ENCODE results near the gene SHMT2. TPM values are rescaled to one million over a fixed set of nuclear protein-coding genes. Genes with fewer than 3 reads are reported as not detected.

SHMT2 gene
- total and polyA plus RNA-seq, 2 of the 13 experiments (the other 11 are each of a cell fraction or from before 2014, with no cell fraction given): 181 to 393 TPM

- TF ChIP-seq ZBTB40 (IDR thresholded peaks at IDR 0.05) (no peak), ZBTB40 (CRISPR knock-in tag; IDR thresholded peaks at IDR 0.05) (no peak), NFKB2 (CRISPR knock-in tag; IDR thresholded peaks at IDR 0.05; ENCODE audit: borderline replicate concordance) (no peak), ZNF615 (CRISPR knock-in tag; IDR thresholded peaks at IDR 0.05; ENCODE audit: borderline replicate concordance) (no peak), ZNF207 (IDR thresholded peaks at IDR 0.05; ENCODE audit: borderline replicate concordance) (no peak), ZNF337 (CRISPR knock-in tag; IDR thresholded peaks at IDR 0.05; ENCODE audit: borderline replicate concordance, low read depth) (no peak), SP140L (CRISPR knock-in tag; IDR thresholded peaks at IDR 0.05; ENCODE audit: borderline replicate concordance) (no peak), ZNF816 (CRISPR knock-in tag; IDR thresholded peaks at IDR 0.05; ENCODE audit: borderline replicate concordance) (no peak), RARG (CRISPR knock-in tag; IDR thresholded peaks at IDR 0.05; ENCODE audit: low read depth) (no peak), ZBTB7A (CRISPR knock-in tag; IDR thresholded peaks at IDR 0.05) (no peak), MBNL3 (CRISPR knock-in tag; conservative IDR thresholded peaks at IDR 0.05) (no peak), ZNF775 (CRISPR knock-in tag; IDR thresholded peaks at IDR 0.05; ENCODE audit: borderline replicate concordance) (no peak), ARID2 (CRISPR knock-in tag; IDR thresholded peaks at IDR 0.05; ENCODE audit: borderline replicate concordance) (no peak), ZNF703 (CRISPR knock-in tag; IDR thresholded peaks at IDR 0.05; ENCODE audit: borderline replicate concordance) (no peak), ZNF879 (CRISPR knock-in tag; IDR thresholded peaks at IDR 0.05) (no peak), TCF7 (IDR thresholded peaks at IDR 0.05; ENCODE audit: low read depth) (no peak), JUND (CRISPR knock-in tag; IDR thresholded peaks at IDR 0.05) (no peak), STAG1 (CRISPR knock-in tag; IDR thresholded peaks at IDR 0.05) (no peak), TFDP2 (CRISPR knock-in tag; IDR thresholded peaks at IDR 0.05) (no peak)
These were observed 27.9 kb upstream of the SHMT2 start (continued) for GRCh38 chr12:57201631-57202030.

Data from HepG2 (cell line).